RWPE2 (cell line): ENCODE measurements around the gene FGF22.

ENCODE experiments used
- ATAC-seq: fragments of 200-7000 bp; cut with Tn5 transposase; 3 replicates; pipeline ENCODE4 v1.9.1; 2021; ENCODE audit warnings: low read depth
- DNase-seq: peaks from one replicate; pipeline ENCODE4 v3.0.0-alpha.2; 2020; ENCODE audit warnings: low spot score
- H3K27ac ChIP-seq: fragments of 450-650 bp; 2 replicates; pipeline ENCODE4 v1.5.1; 2017; ENCODE audit warnings: mild to moderate bottlenecking; ENCODE audit not compliant: poor library complexity, severe bottlenecking
- H3K27me3 ChIP-seq: fragments of 250-450 bp; sonication (Bioruptor Pico); 2 replicates; pipeline ENCODE4 v1.5.1; 2021; ENCODE audit warnings: mild to moderate bottlenecking, moderate library complexity; ENCODE audit not compliant: insufficient read depth, poor library complexity, severe bottlenecking
- H3K36me3 ChIP-seq: fragments of 250-450 bp; sonication (Bioruptor Pico); 2 replicates; pipeline ENCODE4 v1.5.1; 2020; ENCODE audit warnings: low read depth, mild to moderate bottlenecking, moderate library complexity
- H3K4me1 ChIP-seq: fragments of 250-450 bp; sonication (Bioruptor Pico); 2 replicates; pipeline ENCODE4 v1.5.1; 2021; ENCODE audit warnings: mild to moderate bottlenecking, moderate library complexity; ENCODE audit not compliant: insufficient read depth, poor library complexity, severe bottlenecking
- H3K4me3 ChIP-seq: fragments of 250-450 bp; sonication (Bioruptor Pico); 2 replicates; pipeline ENCODE4 v1.5.1; 2021; ENCODE audit warnings: mild to moderate bottlenecking, moderate library complexity; ENCODE audit not compliant: severe bottlenecking
- H3K9me3 ChIP-seq: fragments of 250-450 bp; sonication (Bioruptor Pico); 2 replicates; pipeline ENCODE4 v1.5.1; 2021; ENCODE audit warnings: mild to moderate bottlenecking, moderate library complexity; ENCODE audit not compliant: severe bottlenecking
- CTCF ChIP-seq: fragments of 450-650 bp; IDR thresholded peaks from one replicate; pipeline ENCODE4 v1.5.1; 2017; ENCODE audit warnings: mild to moderate bottlenecking, moderate library complexity; ENCODE audit not compliant: poor library complexity, severe bottlenecking

Gene FGF22

DNA sequence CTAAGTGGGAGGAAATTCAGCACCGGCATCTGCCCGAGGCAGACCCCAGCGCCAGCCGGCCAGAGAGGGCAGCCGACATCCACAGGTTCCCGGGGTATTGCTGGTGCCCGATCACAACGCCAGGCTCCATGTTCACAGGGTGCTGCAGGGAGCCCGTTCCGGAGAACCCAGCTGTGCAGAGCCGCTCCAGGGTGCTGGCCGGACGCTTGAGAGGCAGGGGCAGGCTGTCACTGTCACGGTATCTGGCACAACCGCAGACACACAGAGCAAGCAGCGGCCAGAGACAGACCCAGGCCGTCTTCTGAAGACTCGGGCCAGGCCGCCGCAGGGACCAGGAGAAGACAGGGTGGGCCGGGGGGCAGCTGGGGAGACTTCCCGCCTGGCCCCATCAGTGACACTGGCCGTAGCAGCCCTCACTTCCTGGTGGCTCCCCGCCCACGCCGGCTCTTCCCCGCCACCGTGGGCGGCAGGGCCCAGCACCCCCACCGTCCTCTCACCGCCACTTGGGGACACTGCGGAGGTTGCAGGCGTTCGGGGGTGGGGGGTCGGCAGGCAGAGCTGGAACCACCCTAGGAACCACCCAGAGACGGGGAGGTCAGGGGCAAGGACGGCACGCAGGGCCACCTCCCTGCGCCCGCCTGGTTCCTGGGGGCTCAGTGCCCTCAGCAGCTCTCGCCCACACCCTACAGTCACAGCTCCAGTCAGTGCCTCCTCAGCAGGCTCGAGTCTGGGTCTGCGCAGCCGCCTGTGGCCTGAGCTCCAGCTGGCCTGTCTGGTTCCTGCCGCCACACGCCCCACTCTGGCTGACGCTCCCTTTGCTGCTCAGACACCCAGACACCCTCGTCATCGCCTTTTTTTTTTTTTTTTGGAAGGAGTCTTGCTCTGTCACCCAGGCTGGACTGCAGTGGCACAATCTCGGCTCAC lies 19.5 kb downstream of the FGF22 start:
- no peak overlapping the region for H3K4me3 ChIP-seq
- H3K27ac ChIP-seq: peak overlapping the region; percentile 86
- TF ChIP-seq CTCF: no peak

GRCh38 chr19:660793-661426 lies 21.2 kb downstream of the FGF22 start:
- DNase-seq (no peak), ATAC-seq (no peak)
- Histone ChIP-seq H3K27ac (peak overlapping the region; percentile 86), H3K4me3 (peak overlapping the region; percentile 99), H3K9me3 (no peaks in the 10 kb centered on the region), H3K27me3 (no peaks in the 10 kb centered on the region), H3K4me1 (peaks cover 18% of the 10 kb centered on the region), H3K36me3 (peaks cover 32% of the 10 kb centered on the region)
- TF ChIP-seq CTCF: no peak

More for the DNA sequence above, 19.5 kb downstream of the FGF22 start:
- Histone ChIP-seq H3K36me3 (peaks cover 43% of the 10 kb centered on the region), H3K9me3 (no peaks in the 10 kb centered on the region), H3K4me1 (peaks cover 18% of the 10 kb centered on the region), H3K27me3 (no peaks in the 10 kb centered on the region)
- DNase-seq (no peak), ATAC-seq (peak; percentile 70)

DNA sequence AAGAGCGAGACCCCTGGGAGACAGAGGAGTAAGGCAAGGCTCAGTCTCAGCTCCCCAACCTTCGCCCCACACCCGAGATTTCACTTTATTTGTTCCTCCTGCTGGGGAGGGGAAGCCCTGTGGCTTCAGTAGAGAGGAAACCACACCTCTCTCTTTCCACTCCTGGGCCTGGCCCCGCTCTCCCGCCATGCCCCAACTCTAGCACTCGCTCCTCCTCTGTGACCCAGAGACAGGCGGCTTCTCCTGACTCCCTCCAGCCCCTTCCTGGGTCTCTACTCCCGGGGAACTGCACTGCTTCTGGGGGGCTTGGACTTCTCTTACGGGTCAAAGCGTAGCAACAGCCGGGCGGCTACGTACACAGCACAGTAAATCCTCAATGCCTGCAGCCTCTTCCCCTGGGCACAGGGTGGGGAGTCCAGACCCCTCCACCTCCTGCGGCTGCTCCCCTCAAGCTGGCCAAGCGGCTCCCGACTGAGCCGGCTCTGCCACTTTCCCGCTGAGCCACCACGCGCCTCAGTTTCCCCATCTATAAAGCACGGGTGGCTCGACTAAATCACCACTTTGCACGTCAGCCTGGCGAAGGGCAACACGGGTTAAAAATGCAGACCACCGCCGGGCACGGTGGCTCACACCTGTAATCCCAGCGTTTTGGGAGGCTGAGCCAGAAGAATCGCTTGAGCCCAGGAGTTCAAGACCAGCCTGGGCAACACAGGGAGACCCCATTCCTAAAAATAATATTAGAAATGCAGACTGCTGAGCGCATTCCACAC lies 21.9 kb downstream of the FGF22 start:
- no peak for TF ChIP-seq CTCF
- Histone ChIP-seq H3K4me3 (peak overlapping the region; percentile 99), H3K36me3 (peaks cover 27% of the 10 kb centered on the region), H3K27me3 (no peaks in the 10 kb centered on the region), H3K9me3 (no peaks in the 10 kb centered on the region), H3K27ac (peak overlapping the region; percentile 86), H3K4me1 (peaks cover 18% of the 10 kb centered on the region)
- DNase-seq: no peak
- peak; percentile 13; the same call in 1 of the 3 replicates for ATAC-seq

DNA sequence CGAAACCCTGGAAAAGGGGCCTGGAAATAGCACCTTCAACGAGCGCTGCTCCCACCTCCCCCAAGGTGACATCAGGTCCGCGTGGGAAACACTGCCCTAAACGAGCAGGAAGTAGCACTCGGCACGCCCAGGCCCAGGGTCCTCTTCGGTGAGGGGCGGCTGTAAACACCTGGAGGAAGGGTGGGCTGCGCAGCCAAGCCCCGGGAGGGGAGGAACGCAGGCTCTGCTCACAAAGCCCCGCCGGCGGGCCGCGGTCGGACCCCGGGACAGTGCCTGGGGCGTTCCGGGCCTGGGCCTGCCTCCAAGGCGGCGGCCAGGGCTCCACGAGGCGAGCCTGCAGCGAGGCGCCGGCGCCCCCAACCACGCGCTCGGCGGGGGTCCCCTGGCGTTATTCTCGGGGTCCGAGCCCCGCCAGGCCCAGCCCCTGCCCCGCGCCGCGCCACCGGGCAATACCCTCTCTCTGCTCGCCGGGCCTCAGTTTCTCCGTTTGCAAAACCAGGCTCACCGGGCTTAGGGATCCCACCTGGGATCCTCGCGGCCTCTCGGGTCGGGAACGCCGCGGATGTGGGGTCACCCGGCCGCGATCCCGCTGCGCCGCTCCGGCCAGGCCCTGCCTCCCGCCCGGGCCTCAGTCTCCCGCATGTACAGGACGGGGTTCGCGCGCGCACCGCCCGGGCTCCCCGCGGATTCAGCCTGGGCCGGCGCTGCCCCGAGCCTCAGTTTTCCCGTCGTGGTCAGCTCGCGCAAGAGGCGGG lies 22.7 kb downstream of the FGF22 start:
- DNase-seq (no peak), ATAC-seq (no peak)
- Histone ChIP-seq H3K27ac (peak overlapping the region; percentile 86), H3K36me3 (peaks cover 26% of the 10 kb centered on the region), H3K27me3 (no peaks in the 10 kb centered on the region), H3K4me3 (peak overlapping the region; percentile 99), H3K4me1 (peaks cover 18% of the 10 kb centered on the region), H3K9me3 (no peaks in the 10 kb centered on the region)
- TF ChIP-seq CTCF: no peak
